ENCODE data around the gene NOL8.

NOL8 gene

GRCh38 chr9:92312887-92313623, 12.1 kb downstream of the NOL8 start:
- DNase-seq (ENCODE audit: low read depth, low spot score): no peak

- DNase-seq (ENCODE audit: low read depth, low spot score): no peak
These were observed 14.6 kb downstream of the NOL8 start for GRCh38 chr9:92310562-92310961.

- peak; percentile 32 for DNase-seq (ENCODE audit: low read depth, low spot score)
These were observed 16.3 kb downstream of the NOL8 start for GRCh38 chr9:92308893-92309292.

GRCh38 chr9:92300936-92301335, 24.2 kb downstream of the NOL8 start:
- DNase-seq (ENCODE audit: low read depth, low spot score): no peak

GRCh38 chr9:92299116-92299515, 26.0 kb downstream of the NOL8 start:
- no peak for DNase-seq (ENCODE audit: low read depth, low spot score)

- no peak for DNase-seq (ENCODE audit: low read depth, low spot score)
These were observed 27.1 kb downstream of the NOL8 start for GRCh38 chr9:92298036-92298435.

GRCh38 chr9:92297611-92298010, 27.5 kb downstream of the NOL8 start:
- DNase-seq (ENCODE audit: low read depth, low spot score): no peak

- DNase-seq (ENCODE audit: low read depth, low spot score): no peak
These were observed 29.3 kb downstream of the NOL8 start for GRCh38 chr9:92295827-92296258.

- DNase-seq (ENCODE audit: low read depth, low spot score): no peak
These were observed 29.8 kb downstream of the NOL8 start for GRCh38 chr9:92295240-92295790.

- DNase-seq (ENCODE audit: low read depth, low spot score): peak; percentile 19
These were observed 30.9 kb downstream of the NOL8 start for GRCh38 chr9:92294297-92294676.

GRCh38 chr9:92293452-92294296, 31.5 kb downstream of the NOL8 start, which contains the start of gene IARS1:
Gene IARS1 (minus strand): TSS chr9:92293697. CDS start chr9:92289419, 4,278 bp downstream.
- peak; percentile 100 for DNase-seq (ENCODE audit: low read depth, low spot score)

- DNase-seq (ENCODE audit: low read depth, low spot score): no peak
These were observed 32.1 kb downstream of the NOL8 start for GRCh38 chr9:92293075-92293354.

GRCh38 chr9:92292338-92293074, 32.6 kb downstream of the NOL8 start:
- DNase-seq (ENCODE audit: low read depth, low spot score): no peak

- no peak for DNase-seq (ENCODE audit: low read depth, low spot score)
These were observed 33.6 kb downstream of the NOL8 start for GRCh38 chr9:92291577-92291976.

GRCh38 chr9:92290785-92291429, 34.2 kb downstream of the NOL8 start:
- DNase-seq (ENCODE audit: low read depth, low spot score): no peak

- no peak for DNase-seq (ENCODE audit: low read depth, low spot score)
These were observed 35.3 kb downstream of the NOL8 start for GRCh38 chr9:92289708-92290390.

- no peak for DNase-seq (ENCODE audit: low read depth, low spot score)
These were observed 45.8 kb downstream of the NOL8 start for GRCh38 chr9:92279302-92279701.

GRCh38 chr9:92278110-92278509, 47.0 kb downstream of the NOL8 start:
- peak; percentile 55 for DNase-seq (ENCODE audit: low read depth, low spot score)

- DNase-seq (ENCODE audit: low read depth, low spot score): no peak
These were observed 48.7 kb downstream of the NOL8 start for GRCh38 chr9:92276331-92277032.

- DNase-seq (ENCODE audit: low read depth, low spot score): no peak
These were observed 49.6 kb downstream of the NOL8 start for GRCh38 chr9:92275541-92275940.

All from astrocyte of the hippocampus (primary cell).